Activated T-helper 2 cell treated with anti-CD3 and anti-CD28 coated beads, Interferon-gamma antibody, Interleukin-2, Interleukin-4, amounts not matched to agents 10 μg/mL and 5 μg/mL and 100 μg/mL, durations not matched to agents 14 hours and 24 hours and 36 hours (primary cell): ENCODE results near the gene NACAD. TPM values are rescaled to one million over a fixed set of nuclear protein-coding genes. Genes with fewer than 3 reads are reported as not detected.
A peak's percentile ranks its signal among the peaks of the same experiment; 100 is the strongest.

ENCODE experiments used
- DNase-seq: peaks from one replicate; pipeline ENCODE4 v3.0.0; 2021; ENCODE audit warnings: low spot score
- H3K27ac Mint-ChIP-seq: one replicate; pipeline ENCODE4 v1.8.0; 2021; ENCODE audit warnings: mixed read lengths
- H3K27me3 Mint-ChIP-seq: one replicate; pipeline ENCODE4 v1.8.0; 2021; ENCODE audit warnings: low read depth, mixed read lengths
- H3K36me3 Mint-ChIP-seq: one replicate; pipeline ENCODE4 v1.8.0; 2021; ENCODE audit warnings: low read depth, mixed read lengths
- H3K4me1 Mint-ChIP-seq: one replicate; pipeline ENCODE4 v1.8.0; 2021; ENCODE audit warnings: low read depth, mixed read lengths
- H3K4me3 Mint-ChIP-seq: one replicate; pipeline ENCODE4 v1.8.0; 2021; ENCODE audit warnings: low read depth, mild to moderate bottlenecking, moderate library complexity, mixed read lengths
- H3K9me3 Mint-ChIP-seq: one replicate; pipeline ENCODE4 v1.8.0; 2021; ENCODE audit warnings: mixed read lengths
- intact Hi-C: fragments of 100-400 bp; cut with micrococcal nuclease; formaldehyde crosslinking; loops from one replicate; pipeline ENCODE4 v1.15.1; 2023
- total RNA-seq: library from RNA; stranded (reverse); gene quantifications from 2 replicates; pipeline ENCODE4 v1.2.3, GENCODE V29; 2022

Gene NACAD
- total RNA-seq, 1 donor from 2014 or later = 0.52 TPM

DNA sequence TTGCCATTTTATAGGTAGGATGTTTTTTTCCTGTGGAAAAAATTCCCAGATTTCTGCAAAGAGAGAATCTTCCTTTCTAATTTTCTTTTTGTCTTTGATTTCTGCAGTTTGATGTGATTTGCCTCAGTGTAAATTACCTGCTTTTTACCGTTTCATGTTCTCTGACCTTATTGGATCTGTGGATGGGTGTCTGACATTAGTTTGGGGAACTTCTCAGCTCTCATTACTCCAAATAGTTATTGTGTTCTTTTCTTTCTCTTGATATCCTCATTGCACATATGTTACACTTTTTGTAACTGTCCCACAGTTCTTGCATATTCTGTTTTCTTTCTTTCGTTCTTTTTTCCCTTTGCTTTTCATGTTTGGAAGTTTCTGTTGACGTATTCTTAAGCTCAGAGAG lies 28.5 kb downstream of the NACAD start:
- Mint-ChIP-seq H3K9me3 (no peaks in the 10 kb centered on the region), H3K4me1 (peaks cover 42% of the 10 kb centered on the region), H3K27ac (peak overlapping the region; percentile 36), H3K4me3 (no peak overlapping the region), H3K27me3 (no peaks in the 10 kb centered on the region), H3K36me3 (peaks cover 75% of the 10 kb centered on the region)
- DNase-seq = no peak
- intact Hi-C loops = no loop called here

- Mint-ChIP-seq H3K9me3 (no peaks in the 10 kb centered on the region), H3K27ac (peak overlapping the region; percentile 9), H3K36me3 (peaks cover 75% of the 10 kb centered on the region), H3K4me3 (no peak overlapping the region), H3K27me3 (no peaks in the 10 kb centered on the region), H3K4me1 (peaks cover 41% of the 10 kb centered on the region)
- no peak for DNase-seq
- intact Hi-C loops = no loop called here
Measured at GRCh38 chr7:45057878-45058277, 30.9 kb downstream of the NACAD start.

DNA sequence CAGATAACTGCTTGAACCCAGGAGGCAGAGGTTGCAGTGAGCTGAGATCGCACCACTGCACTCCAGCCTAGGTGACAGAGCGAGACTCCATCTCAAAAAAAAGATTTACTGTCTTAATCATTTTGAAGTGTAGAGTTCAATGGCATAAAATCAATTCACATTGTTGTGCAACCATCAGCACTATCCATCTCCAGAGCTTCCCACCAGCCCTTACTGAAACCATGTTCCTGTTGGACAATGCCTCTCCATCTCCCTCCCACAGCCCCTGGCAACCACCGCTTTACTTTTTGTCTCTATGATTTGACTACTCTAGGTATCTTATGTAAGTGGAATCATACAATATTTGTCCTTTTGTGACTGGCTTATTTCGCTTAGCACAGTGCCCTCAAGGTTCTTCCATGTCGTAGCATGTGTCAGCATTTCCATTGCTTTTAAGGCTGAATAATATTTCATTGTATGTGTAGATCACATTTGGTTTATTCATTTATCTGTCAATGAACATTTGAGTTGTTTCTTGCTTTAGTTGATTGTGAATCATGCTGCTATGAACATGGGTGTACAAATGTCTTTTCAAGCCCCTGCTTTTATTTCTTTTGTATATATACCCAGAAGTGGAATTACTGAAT lies 33.1 kb downstream of the NACAD start:
- Mint-ChIP-seq H3K9me3 (no peaks in the 10 kb centered on the region), H3K27ac (peak overlapping the region; percentile 11), H3K4me3 (no peak overlapping the region), H3K4me1 (peaks cover 29% of the 10 kb centered on the region), H3K36me3 (peaks cover 71% of the 10 kb centered on the region), H3K27me3 (no peaks in the 10 kb centered on the region)
- DNase-seq = no peak
- intact Hi-C loops = no loop called here

DNA sequence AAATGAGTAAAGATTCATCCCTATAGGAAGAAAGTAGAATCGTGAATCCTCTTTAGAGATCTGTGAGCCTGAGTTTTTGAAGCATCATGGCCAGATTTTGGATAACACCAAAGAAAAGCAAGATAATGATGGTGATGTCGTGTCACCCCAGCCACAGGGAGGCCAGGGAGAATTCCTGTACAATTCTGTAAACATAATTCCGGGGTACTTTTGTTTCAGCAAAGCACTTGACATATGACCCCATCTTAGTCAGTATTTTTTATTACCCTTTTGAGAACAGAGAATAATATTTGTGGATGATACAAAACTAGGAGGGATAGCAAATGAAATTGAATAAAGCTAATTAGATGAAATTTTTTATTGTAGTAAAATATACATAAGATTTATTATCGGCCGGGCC lies 33.8 kb downstream of the NACAD start:
- Mint-ChIP-seq H3K27me3 (no peaks in the 10 kb centered on the region), H3K4me3 (no peak overlapping the region), H3K9me3 (no peaks in the 10 kb centered on the region), H3K36me3 (peaks cover 71% of the 10 kb centered on the region), H3K4me1 (peaks cover 24% of the 10 kb centered on the region), H3K27ac (no peak overlapping the region)
- intact Hi-C loops = no loop called here
- DNase-seq = no peak

GRCh38 chr7:45054442-45054841 lies 34.3 kb downstream of the NACAD start:
- Mint-ChIP-seq H3K4me3 (no peak overlapping the region), H3K36me3 (peaks cover 71% of the 10 kb centered on the region), H3K9me3 (no peaks in the 10 kb centered on the region), H3K27ac (peak overlapping the region; percentile 64), H3K27me3 (no peaks in the 10 kb centered on the region), H3K4me1 (peaks cover 22% of the 10 kb centered on the region)
- DNase-seq = no peak
- intact Hi-C loops = no loop called here

DNA sequence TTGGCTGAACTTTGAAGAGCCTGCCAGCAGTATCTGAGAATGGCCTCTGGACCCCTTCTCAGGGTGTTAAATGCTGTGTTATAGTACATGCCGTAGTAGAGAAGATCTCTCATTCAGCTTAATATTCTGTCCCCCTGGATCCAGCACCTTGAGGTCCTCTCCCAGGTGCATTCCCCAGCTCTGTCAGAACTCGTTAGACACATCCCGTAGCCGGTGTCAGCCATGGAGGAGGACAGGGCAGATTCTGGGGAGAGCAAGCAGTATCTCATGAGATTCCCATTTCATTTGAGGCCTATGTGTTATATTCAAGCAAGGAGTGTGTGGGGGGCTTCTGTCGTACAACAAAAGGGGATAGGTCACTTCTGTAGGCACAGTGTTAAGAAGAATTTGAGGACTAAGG lies 34.8 kb downstream of the NACAD start:
- peaks cover 72% of the 10 kb centered on the region for H3K36me3 Mint-ChIP-seq
- H3K27ac Mint-ChIP-seq = peak overlapping the region; percentile 9
- intact Hi-C loops = no loop called here
- no peaks in the 10 kb centered on the region for H3K27me3 Mint-ChIP-seq
- H3K4me1 Mint-ChIP-seq = peaks cover 22% of the 10 kb centered on the region
- H3K4me3 Mint-ChIP-seq = no peak overlapping the region
- no peak for DNase-seq
- H3K9me3 Mint-ChIP-seq = no peaks in the 10 kb centered on the region

DNA sequence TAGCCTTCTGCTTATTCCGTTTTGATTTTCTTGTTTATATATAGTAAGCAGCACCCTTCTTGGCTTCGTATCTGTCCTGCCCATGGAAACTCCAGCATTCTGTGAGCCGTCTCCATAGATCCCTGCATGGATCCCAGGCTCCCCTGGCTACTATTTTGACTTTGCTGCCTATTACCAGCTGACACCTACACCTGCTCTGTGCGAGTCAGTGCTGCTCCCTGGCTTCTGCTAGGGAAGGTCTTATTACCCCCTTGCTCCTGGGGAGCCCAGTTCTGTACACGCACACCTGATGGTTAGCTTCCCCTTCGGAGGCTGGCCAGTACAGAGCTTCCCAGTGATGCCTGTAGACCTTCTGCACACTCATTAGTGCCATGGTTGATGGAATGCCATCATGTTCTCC lies 35.4 kb downstream of the NACAD start:
- Mint-ChIP-seq H3K27ac (no peak overlapping the region), H3K9me3 (no peaks in the 10 kb centered on the region), H3K4me1 (peaks cover 21% of the 10 kb centered on the region), H3K27me3 (no peaks in the 10 kb centered on the region), H3K36me3 (peaks cover 74% of the 10 kb centered on the region), H3K4me3 (no peak overlapping the region)
- intact Hi-C loops = no loop called here
- DNase-seq = no peak

DNA sequence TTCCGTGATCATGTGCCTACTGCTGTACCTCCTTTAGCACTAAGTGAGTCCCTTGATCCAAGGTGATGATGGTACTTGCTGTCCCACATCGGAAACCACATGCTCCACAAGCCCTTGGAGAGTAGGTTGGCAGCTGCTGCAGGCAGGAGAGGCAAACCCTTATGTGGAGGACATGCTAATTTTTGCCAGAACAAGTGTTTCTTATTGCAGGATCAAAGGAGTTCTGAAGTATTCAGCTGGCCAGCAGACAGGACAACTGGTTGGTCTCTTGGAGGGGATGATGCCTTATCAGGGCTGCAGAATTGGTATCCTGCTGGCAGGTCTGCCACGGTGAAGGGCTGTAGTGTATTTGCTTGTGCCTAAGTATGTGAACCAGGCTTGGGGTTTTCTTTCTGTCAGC lies 36.8 kb downstream of the NACAD start:
- Mint-ChIP-seq H3K27ac (peak overlapping the region; percentile 16), H3K4me1 (peaks cover 10% of the 10 kb centered on the region), H3K36me3 (peaks cover 71% of the 10 kb centered on the region), H3K4me3 (no peak overlapping the region), H3K9me3 (no peaks in the 10 kb centered on the region), H3K27me3 (no peaks in the 10 kb centered on the region)
- intact Hi-C loops = no loop called here
- DNase-seq = no peak

DNA sequence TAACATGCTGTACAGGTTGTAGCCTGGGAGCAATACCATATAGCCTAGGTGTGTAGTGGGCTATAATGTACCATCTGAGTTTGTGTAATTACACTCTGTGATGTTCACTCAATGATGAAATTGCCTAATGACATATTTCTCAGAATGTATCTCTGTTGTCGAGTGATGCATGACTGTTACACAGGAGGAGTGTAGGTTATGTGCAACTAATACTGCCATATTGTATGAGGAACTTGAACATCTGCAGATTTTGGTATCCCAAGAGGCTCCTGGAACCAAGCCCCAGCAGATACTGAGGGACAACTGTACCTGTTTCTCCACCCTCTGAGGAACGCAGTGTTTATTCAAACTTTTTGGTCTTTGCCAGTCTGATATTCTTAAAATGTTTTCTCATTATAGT lies 38.6 kb downstream of the NACAD start:
- H3K36me3 Mint-ChIP-seq = peaks cover 70% of the 10 kb centered on the region

GRCh38 chr7:45048748-45049147 lies 40.0 kb downstream of the NACAD start:
- DNase-seq = no peak
- no peak overlapping the region for H3K27ac Mint-ChIP-seq
- no peaks in the 10 kb centered on the region for H3K27me3 Mint-ChIP-seq

More for the DNA sequence above, 38.6 kb downstream of the NACAD start:
- intact Hi-C loops = no loop called here
- peaks cover 10% of the 10 kb centered on the region for H3K4me1 Mint-ChIP-seq
- H3K4me3 Mint-ChIP-seq = no peak overlapping the region
- H3K9me3 Mint-ChIP-seq = no peaks in the 10 kb centered on the region
- H3K27ac Mint-ChIP-seq = no peak overlapping the region
- no peak for DNase-seq
- no peaks in the 10 kb centered on the region for H3K27me3 Mint-ChIP-seq

GRCh38 chr7:45044338-45044737 lies 44.4 kb downstream of the NACAD start:
- H3K9me3 Mint-ChIP-seq = no peaks in the 10 kb centered on the region
- intact Hi-C loops = no loop called here
- no peak for DNase-seq
- peaks cover 79% of the 10 kb centered on the region for H3K36me3 Mint-ChIP-seq
- H3K27me3 Mint-ChIP-seq = no peaks in the 10 kb centered on the region
- H3K4me1 Mint-ChIP-seq = peaks cover 7% of the 10 kb centered on the region
- no peak overlapping the region for H3K4me3 Mint-ChIP-seq
- no peak overlapping the region for H3K27ac Mint-ChIP-seq

More at GRCh38 chr7:45048748-45049147, 40.0 kb downstream of the NACAD start:
- Mint-ChIP-seq H3K9me3 (no peaks in the 10 kb centered on the region), H3K36me3 (peaks cover 69% of the 10 kb centered on the region), H3K4me3 (no peak overlapping the region), H3K4me1 (peaks cover 9% of the 10 kb centered on the region)
- intact Hi-C loops = no loop called here

- Mint-ChIP-seq H3K27me3 (no peaks in the 10 kb centered on the region), H3K9me3 (no peaks in the 10 kb centered on the region), H3K27ac (peak overlapping the region; percentile 51), H3K4me1 (peaks cover 39% of the 10 kb centered on the region), H3K36me3 (peaks cover 68% of the 10 kb centered on the region), H3K4me3 (no peak overlapping the region)
- intact Hi-C loops = no loop called here
- no peak for DNase-seq
Measured at GRCh38 chr7:45039106-45039505, 49.7 kb downstream of the NACAD start.

DNA sequence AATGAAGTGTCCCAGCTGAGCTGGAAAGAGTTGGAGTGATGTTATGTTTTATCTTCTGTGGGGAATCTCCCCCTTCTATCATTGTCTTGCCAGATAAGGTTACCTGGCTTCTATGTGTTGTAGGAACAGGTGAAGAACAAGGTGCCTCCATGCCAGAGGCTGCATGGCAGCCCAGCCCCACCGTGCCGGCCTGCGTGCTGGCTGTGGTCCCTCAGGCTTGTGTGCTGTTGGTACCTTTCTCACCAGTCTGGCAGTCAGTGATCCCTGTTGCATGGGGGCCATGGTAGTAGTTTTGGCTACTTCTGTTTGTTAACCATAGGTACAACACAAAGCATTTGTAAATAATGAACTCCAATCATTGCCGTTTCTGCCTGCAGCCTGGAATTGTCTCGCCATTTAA lies 50.9 kb downstream of the NACAD start:
- intact Hi-C loops = no loop called here
- no peak for DNase-seq
- Mint-ChIP-seq H3K9me3 (no peaks in the 10 kb centered on the region), H3K27me3 (no peaks in the 10 kb centered on the region), H3K27ac (peak overlapping the region; percentile 66), H3K36me3 (peaks cover 64% of the 10 kb centered on the region), H3K4me3 (no peak overlapping the region), H3K4me1 (peaks cover 52% of the 10 kb centered on the region)

DNA sequence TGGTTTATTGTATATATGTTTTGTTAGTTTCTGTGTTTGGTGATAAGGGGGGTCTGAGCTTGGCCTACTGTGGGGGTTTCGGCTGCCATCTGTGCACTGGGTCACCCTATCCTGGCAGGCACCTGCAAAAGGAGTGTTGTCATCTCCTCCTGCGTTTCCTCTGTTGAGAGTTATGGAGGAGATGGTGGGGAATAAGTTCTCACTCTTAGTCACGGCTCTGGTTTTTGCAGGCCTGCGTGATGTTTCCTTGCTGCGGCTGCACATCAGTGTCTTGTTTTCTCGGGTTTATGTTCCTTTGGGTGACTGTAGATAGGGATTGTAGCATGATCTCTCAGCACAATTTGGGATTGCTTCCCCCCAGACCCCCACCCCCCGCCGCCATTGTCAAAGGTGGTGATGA lies 52.0 kb downstream of the NACAD start:
- Mint-ChIP-seq H3K4me3 (peak overlapping the region; percentile 65), H3K9me3 (no peaks in the 10 kb centered on the region), H3K4me1 (peaks cover 60% of the 10 kb centered on the region), H3K36me3 (peaks cover 63% of the 10 kb centered on the region), H3K27me3 (no peaks in the 10 kb centered on the region), H3K27ac (peak overlapping the region; percentile 84)
- DNase-seq = no peak
- intact Hi-C loops = no loop called here
